NT2/D1 (cell line): ENCODE data around the gene FUT7.

Source experiments
- YY1 ChIP-seq: IDR thresholded peaks from 2 replicates; pipeline ENCODE4 v1.6.1; 2011; ENCODE audit not compliant: insufficient read length, insufficient read depth
- ZNF274 ChIP-seq: IDR thresholded peaks from 2 replicates; pipeline ENCODE4 v1.6.1; 2011; ENCODE audit warnings: mild to moderate bottlenecking, low read depth, low read length

GRCh38 chr9:137001857-137002645 is 29.8 kb downstream of the FUT7 start:
- TF ChIP-seq ZNF274 (no peak), YY1 (no peak)
